Upper lobe of left lung (tissue), 4 donors: ENCODE data around the gene PVALB.

Experiments
- EP300 ChIP-seq, 4 donors: sonication (generic); formaldehyde crosslinking; IDR thresholded peaks; one replicate each; pipeline ENCODE4 v1.5.1; 2017; ENCODE audit warnings: antibody characterized with exemption in 4 of 4, control low read depth in 2 of 4
- POLR2A ChIP-seq, 4 donors: fragments of 450-650 bp; IDR thresholded peaks; one replicate each; pipeline ENCODE4 v1.5.1; 2016 to 2017; ENCODE audit warnings: antibody characterized with exemption in 4 of 4, mild to moderate bottlenecking in 2 of 4
- POLR2AphosphoS5 ChIP-seq, 2 donors: sonication (generic); formaldehyde crosslinking; IDR thresholded peaks; one replicate each; pipeline ENCODE4 v1.5.1; 2017; ENCODE audit warnings: antibody characterized with exemption in 2 of 2
- TF ChIP-seq, protein P1 (sequence below), 6 experiments: fragments of 450-650 bp in 4 of 6; fragments of 200-600 bp in 2 of 6; sonication (generic) in 2 of 6; IDR thresholded peaks; one replicate each; pipeline ENCODE4 v1.5.1; 2016 to 2019; ENCODE audit warnings: antibody characterized with exemption in 6 of 6

DNA sequence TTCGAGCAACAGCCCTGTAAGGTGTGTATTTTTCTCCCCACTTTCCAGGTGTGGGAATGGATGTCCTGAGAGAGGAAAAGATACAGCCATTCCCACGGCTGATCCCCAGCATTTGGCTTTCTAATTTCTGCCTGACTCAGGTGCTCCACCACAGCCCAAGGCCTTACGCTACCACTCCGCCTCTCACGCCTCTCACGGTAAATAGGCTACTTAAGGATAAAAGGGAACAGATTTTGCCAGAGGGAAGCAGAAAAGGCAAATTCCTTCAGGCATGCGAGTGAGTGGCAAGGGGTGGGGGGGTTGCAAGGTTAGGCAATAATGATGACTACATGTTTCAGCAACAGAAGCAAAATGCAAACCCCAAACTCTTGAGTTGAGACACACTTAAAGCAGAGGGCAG lies 9.2 kb downstream of the PVALB start:
- TF ChIP-seq, protein P1, sequence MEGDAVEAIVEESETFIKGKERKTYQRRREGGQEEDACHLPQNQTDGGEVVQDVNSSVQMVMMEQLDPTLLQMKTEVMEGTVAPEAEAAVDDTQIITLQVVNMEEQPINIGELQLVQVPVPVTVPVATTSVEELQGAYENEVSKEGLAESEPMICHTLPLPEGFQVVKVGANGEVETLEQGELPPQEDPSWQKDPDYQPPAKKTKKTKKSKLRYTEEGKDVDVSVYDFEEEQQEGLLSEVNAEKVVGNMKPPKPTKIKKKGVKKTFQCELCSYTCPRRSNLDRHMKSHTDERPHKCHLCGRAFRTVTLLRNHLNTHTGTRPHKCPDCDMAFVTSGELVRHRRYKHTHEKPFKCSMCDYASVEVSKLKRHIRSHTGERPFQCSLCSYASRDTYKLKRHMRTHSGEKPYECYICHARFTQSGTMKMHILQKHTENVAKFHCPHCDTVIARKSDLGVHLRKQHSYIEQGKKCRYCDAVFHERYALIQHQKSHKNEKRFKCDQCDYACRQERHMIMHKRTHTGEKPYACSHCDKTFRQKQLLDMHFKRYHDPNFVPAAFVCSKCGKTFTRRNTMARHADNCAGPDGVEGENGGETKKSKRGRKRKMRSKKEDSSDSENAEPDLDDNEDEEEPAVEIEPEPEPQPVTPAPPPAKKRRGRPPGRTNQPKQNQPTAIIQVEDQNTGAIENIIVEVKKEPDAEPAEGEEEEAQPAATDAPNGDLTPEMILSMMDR (IDR thresholded peaks at IDR 0.05): no peak
- TF ChIP-seq EP300 (IDR thresholded peaks at IDR 0.05) (no peak), POLR2AphosphoS5 (IDR thresholded peaks at IDR 0.05) (no peak), POLR2A (IDR thresholded peaks at IDR 0.05) (no peak)
